Thyroid gland (tissue), 4 donors: ENCODE results near the gene PITRM1. TPM values are rescaled to one million over a fixed set of nuclear protein-coding genes. Genes with fewer than 3 reads are reported as not detected.
"Not testable (repeated sequence)": the region's sequence is repeated elsewhere in the genome, so short reads cannot be mapped to it uniquely, and the experiment has no call there.

ENCODE experiments used
- DNase-seq, 2 donors: peaks; one replicate each; pipeline ENCODE4 v3.0.0-alpha.2; 2019
- H3K27ac ChIP-seq, 3 donors: fragments of 200-600 bp; sonication (generic); 1 replicate in 2 of 3; 2 replicates in 1 of 3; pipeline ENCODE4 v1.5.1; 2016 to 2019; ENCODE audit warnings: mild to moderate bottlenecking in 1 of 3, moderate library complexity in 1 of 3
- H3K27me3 ChIP-seq: fragments of 200-600 bp; sonication (generic); one replicate; pipeline ENCODE4 v1.5.1; 2019
- H3K36me3 ChIP-seq, 2 donors: fragments of 200-600 bp; sonication (generic); one replicate each; pipeline ENCODE4 v1.5.1; 2016 to 2019
- H3K4me1 ChIP-seq, 2 donors: fragments of 200-600 bp; sonication (generic); one replicate each; pipeline ENCODE4 v1.5.1; 2017 to 2019
- H3K4me3 ChIP-seq, 3 donors: fragments of 200-600 bp; sonication (generic); replicated peaks in 1 of 3; 1 replicate in 2 of 3; 2 replicates in 1 of 3; pipeline ENCODE4 v1.5.1; 2016; ENCODE audit warnings: mild to moderate bottlenecking in 1 of 3
- H3K9me3 ChIP-seq: fragments of 200-600 bp; sonication (generic); one replicate; pipeline ENCODE4 v1.5.1; 2017
- POLR2A ChIP-seq, 2 donors: fragments of 450-650 bp; IDR thresholded peaks; one replicate each; pipeline ENCODE4 v1.6.1; 2017; ENCODE audit warnings: antibody characterized with exemption in 2 of 2, mild to moderate bottlenecking in 2 of 2, moderate library complexity in 1 of 2
- WGBS, 2 donors: methylation state at CpG; one replicate each; pipeline ENCODE4 v1.1.5; 2017; 5-methylcytosine and 5-hydroxymethylcytosine counted together
- intact Hi-C: fragments of 100-400 bp; cut with DNase I; formaldehyde crosslinking; loops from one replicate; pipeline ENCODE4 v1.15.1; 2023
- total RNA-seq, 4 donors: library from RNA; depleted of rRNA; stranded (reverse); fragments of >200 nt; gene quantifications; one replicate each; pipeline ENCODE4 v1.2.3, GENCODE V29; 2016
- TF ChIP-seq, protein P1 (sequence below), 6 experiments: fragments of 200-600 bp in 3 of 6; fragments of 450-650 bp in 3 of 6; sonication (generic) in 3 of 6; IDR thresholded peaks; one replicate each; pipeline ENCODE4 v1.5.1; 2016 to 2019; ENCODE audit warnings: antibody characterized with exemption in 6 of 6, mild to moderate bottlenecking in 2 of 6, inconsistent platforms in 1 of 6, moderate library complexity in 1 of 6

PITRM1 gene, protein sequence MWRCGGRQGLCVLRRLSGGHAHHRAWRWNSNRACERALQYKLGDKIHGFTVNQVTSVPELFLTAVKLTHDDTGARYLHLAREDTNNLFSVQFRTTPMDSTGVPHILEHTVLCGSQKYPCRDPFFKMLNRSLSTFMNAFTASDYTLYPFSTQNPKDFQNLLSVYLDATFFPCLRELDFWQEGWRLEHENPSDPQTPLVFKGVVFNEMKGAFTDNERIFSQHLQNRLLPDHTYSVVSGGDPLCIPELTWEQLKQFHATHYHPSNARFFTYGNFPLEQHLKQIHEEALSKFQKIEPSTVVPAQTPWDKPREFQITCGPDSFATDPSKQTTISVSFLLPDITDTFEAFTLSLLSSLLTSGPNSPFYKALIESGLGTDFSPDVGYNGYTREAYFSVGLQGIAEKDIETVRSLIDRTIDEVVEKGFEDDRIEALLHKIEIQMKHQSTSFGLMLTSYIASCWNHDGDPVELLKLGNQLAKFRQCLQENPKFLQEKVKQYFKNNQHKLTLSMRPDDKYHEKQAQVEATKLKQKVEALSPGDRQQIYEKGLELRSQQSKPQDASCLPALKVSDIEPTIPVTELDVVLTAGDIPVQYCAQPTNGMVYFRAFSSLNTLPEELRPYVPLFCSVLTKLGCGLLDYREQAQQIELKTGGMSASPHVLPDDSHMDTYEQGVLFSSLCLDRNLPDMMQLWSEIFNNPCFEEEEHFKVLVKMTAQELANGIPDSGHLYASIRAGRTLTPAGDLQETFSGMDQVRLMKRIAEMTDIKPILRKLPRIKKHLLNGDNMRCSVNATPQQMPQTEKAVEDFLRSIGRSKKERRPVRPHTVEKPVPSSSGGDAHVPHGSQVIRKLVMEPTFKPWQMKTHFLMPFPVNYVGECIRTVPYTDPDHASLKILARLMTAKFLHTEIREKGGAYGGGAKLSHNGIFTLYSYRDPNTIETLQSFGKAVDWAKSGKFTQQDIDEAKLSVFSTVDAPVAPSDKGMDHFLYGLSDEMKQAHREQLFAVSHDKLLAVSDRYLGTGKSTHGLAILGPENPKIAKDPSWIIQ
- total RNA-seq = 100 to 1,000 TPM in 2 of 4 donors, 10 to 100 TPM in 2; 68.2 to 107 (median 86.2) TPM

DNA sequence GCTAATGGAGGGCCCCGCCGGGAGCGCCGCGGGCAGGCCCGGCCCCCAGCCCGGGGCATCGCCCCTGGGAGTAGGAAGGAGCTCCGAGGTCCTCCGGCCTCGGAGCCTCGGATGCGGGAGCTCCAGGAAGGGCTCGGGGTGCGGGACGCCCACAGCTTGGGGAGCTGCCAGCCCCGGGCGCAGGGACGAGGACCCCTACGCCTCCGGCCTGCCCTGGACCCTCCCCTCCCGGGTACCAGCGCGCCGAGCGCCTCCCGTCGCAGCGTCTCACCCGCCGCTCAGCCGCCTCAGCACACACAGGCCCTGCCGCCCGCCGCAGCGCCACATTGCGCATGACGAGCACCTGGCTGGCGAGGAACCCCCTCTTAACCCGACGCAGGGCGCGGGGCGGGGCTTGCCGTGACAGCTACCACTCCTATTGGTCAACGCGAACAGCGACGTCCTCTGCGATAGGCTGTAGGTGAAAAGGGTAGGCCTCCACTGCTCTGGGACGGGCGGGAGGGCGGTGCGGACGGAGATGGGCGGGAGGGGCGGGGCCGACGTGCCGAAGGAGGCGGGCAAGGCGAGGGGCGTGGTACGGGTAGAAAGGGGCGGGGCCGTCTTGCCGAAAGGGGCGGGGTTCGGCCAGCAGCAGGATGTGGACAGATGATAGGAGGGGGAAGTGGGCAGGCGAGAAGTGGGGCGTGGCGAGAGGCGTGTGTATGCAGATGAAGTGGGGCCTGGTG is at the start of gene PITRM1:
TSS of gene PITRM1 (minus strand) at position 337 of the 725 bp plus-strand sequence. CDS start at position 327, 10 bp downstream.
- TF ChIP-seq POLR2A (IDR thresholded peaks at IDR 0.05) = peak; percentile 79 to 99
- TF ChIP-seq, protein P1, sequence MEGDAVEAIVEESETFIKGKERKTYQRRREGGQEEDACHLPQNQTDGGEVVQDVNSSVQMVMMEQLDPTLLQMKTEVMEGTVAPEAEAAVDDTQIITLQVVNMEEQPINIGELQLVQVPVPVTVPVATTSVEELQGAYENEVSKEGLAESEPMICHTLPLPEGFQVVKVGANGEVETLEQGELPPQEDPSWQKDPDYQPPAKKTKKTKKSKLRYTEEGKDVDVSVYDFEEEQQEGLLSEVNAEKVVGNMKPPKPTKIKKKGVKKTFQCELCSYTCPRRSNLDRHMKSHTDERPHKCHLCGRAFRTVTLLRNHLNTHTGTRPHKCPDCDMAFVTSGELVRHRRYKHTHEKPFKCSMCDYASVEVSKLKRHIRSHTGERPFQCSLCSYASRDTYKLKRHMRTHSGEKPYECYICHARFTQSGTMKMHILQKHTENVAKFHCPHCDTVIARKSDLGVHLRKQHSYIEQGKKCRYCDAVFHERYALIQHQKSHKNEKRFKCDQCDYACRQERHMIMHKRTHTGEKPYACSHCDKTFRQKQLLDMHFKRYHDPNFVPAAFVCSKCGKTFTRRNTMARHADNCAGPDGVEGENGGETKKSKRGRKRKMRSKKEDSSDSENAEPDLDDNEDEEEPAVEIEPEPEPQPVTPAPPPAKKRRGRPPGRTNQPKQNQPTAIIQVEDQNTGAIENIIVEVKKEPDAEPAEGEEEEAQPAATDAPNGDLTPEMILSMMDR (IDR thresholded peaks at IDR 0.05) = no peak

DNA sequence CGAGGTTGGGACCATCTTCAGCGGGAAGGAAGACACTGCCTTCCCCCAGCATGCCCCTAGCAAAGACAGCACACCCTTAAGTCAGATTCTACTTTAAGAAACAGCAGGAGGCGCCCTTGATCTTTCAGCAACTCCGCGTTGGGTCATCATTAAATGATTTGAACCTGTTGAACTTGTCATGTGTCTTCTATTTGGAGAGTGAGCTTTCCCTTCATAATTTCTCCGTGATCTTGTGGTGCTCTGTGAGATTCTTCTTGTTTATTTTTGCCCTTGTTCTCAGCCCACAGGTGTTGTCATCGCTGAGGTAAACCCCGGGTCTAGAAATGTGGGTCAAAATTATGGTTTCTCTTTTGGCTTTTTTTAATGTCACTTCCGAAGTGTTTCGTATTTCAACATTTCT is 49.5 kb upstream of the PITRM1 start:
- WGBS, 2 donors = 65 to 77% methylated on average over 10 of the region's 10 CpGs
- H3K36me3 ChIP-seq = no peaks in the 10 kb centered on the region
- H3K4me1 ChIP-seq = no peaks in the 10 kb centered on the region
- intact Hi-C loops = no loop called here
- H3K27ac ChIP-seq = no peak overlapping the region
- H3K27me3 ChIP-seq = no peaks in the 10 kb centered on the region
- no peak overlapping the region for H3K4me3 ChIP-seq
- no peak for DNase-seq
- no peak for TF ChIP-seq POLR2A (IDR thresholded peaks at IDR 0.05)
- TF ChIP-seq, protein P1 (IDR thresholded peaks at IDR 0.05) = no peak
- no peaks in the 10 kb centered on the region for H3K9me3 ChIP-seq

More for the DNA sequence above, at the start of gene PITRM1:
- peak within 1 kb of the TSS; percentile 5 to 97 (median 62) for H3K4me3 ChIP-seq
- 0% methylated on average over 15 to 32 of the region's 73 CpGs for WGBS, 2 donors
- H3K36me3 ChIP-seq = peaks cover 0 to 23% of the 10 kb centered on the region in 2 donors
- peaks cover 6 to 15% of the 10 kb centered on the region in 2 donors for H3K4me1 ChIP-seq
- peak within 1 kb of the TSS; percentile 67 to 71 (median 68) for H3K27ac ChIP-seq
- intact Hi-C loops = no loop called here
- DNase-seq = peak; percentile 99
- no peaks in the 10 kb centered on the region for H3K9me3 ChIP-seq
- no peaks in the 10 kb centered on the region for H3K27me3 ChIP-seq

DNA sequence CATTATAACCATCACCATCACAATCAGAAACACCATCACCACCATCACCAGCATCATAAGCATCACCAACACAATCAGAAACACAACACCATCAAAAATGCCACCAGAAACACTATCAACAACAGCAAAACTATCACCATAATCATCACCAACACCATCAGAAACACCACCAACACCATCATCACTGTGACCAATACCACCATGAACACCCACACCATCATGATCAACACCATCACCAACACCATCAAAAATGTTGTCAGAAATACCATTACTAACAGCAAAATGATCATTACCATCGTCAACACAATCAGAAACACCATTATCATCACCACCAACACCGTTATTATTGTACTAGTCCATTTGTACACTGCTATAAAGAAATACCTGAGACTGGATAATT is 49.0 kb upstream of the PITRM1 start:
- WGBS, 2 donors = no CpG with 5 or more reads among the region's 2 CpGs
- intact Hi-C loops, DNase-seq: not testable (repeated sequence)

DNA sequence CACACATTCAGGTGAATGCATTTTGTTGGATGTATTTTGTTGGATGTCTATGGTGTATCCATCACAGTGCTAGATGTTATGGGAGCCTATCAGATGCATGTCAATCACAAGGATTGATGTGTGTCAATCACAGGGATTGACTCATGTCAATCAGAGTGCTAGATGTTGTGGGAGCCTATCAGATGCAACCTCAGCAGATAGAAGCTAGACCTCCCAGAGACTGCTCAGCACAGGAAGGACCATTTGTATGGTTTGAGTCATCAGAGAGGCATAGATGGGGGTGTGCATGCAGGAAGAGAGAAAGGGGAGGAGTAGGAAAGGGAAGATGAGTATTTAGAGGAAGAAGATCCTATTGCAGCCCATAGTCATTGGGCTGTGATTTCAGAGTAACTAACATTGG is 48.3 kb upstream of the PITRM1 start:
- TF ChIP-seq POLR2A (IDR thresholded peaks at IDR 0.05) = no peak
- TF ChIP-seq, protein P1 (IDR thresholded peaks at IDR 0.05) = no peak
- Histone ChIP-seq H3K4me1 (no peaks in the 10 kb centered on the region), H3K27me3 (no peaks in the 10 kb centered on the region), H3K9me3 (no peaks in the 10 kb centered on the region), H3K4me3 (no peak overlapping the region), H3K27ac (no peak overlapping the region), H3K36me3 (no peaks in the 10 kb centered on the region)
- intact Hi-C loops = no loop called here
- no peak for DNase-seq

More for the DNA sequence above, 49.0 kb upstream of the PITRM1 start:
- not testable (repeated sequence) for H3K27me3 ChIP-seq, H3K36me3 ChIP-seq, H3K4me1 ChIP-seq, H3K27ac ChIP-seq, H3K9me3 ChIP-seq, H3K4me3 ChIP-seq

DNA sequence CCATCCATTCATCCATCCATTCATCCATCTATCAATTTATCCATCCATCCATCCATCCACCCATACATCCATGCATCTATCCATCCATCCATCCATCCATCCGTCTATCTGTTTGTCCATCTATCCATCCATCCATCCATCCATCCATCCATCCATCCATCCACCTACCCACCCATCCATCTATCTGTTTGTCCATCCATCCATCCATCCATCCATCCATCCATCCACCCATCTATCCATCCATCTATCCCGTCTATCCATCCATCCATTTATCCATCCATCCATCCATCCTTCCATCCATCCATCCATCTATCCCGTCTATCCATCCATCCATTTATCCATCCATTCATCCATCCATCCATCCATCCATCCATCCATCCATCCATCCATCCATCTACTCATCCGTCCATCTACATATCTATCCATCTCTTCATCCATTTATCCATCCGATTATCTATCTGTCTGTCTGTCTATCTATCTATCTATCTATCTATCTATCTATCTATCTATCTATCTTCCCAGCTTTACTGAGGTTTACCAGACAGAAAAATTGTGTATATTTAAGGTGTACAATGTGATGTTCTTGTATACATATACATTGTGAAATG is 46.5 kb upstream of the PITRM1 start:
- H3K4me1 ChIP-seq, H3K9me3 ChIP-seq, H3K4me3 ChIP-seq, H3K27ac ChIP-seq, intact Hi-C loops, DNase-seq, H3K27me3 ChIP-seq, H3K36me3 ChIP-seq: not testable (repeated sequence)
- 94 to 95% methylated on average over 5 of the region's 5 CpGs for WGBS, 2 donors
